ENCODE measurements around the gene RFX3. TPM values are rescaled to one million over a fixed set of nuclear protein-coding genes. Genes with fewer than 3 reads are reported as not detected.

RFX3 gene
- total RNA-seq, 1 donor from 2014 or later = 12.1 TPM

DNA sequence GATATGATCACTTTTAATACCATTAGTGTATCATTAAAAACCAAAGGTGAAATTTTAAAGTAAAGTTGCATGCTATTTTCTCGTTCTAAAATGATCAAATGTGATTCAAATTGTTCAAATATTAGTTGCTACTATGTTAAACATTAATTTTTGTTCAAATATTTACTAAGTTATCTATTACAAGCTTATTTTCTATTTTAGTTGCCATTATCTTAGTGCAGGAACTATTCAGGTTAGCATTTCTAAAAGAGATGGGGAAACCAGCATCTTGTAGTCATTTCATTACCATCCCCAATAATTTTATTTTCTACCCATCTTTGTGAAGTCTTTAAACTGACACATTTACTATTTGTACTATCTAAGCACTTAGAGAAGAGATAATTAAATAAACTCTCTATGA, 166.0 kb downstream of the RFX3 start:
- no peak overlapping the region for H3K4me3 Mint-ChIP-seq (ENCODE audit: unreplicated experiment)
- H3K9ac ChIP-seq (ENCODE audit: low read length) = no peak overlapping the region
- no peaks in the 10 kb centered on the region for H3K27me3 Mint-ChIP-seq (ENCODE audit: low read depth, unreplicated experiment)
- no peaks in the 10 kb centered on the region for H3K9me3 ChIP-seq (ENCODE audit: insufficient read depth, low read depth, low read length)
- no peaks in the 10 kb centered on the region for H3K4me1 ChIP-seq (ENCODE audit: insufficient read depth, low read length)
- no peak overlapping the region for H3K27ac ChIP-seq (ENCODE audit: low read depth, low read length)
- H2AFZ ChIP-seq (ENCODE audit: low read depth, low read length) = no peak overlapping the region
- H3K36me3 ChIP-seq (ENCODE audit: insufficient read depth, low read length) = no peaks in the 10 kb centered on the region
- no peak for FAIRE-seq
- H3K36me3 Mint-ChIP-seq (ENCODE audit: low read depth, unreplicated experiment) = no peaks in the 10 kb centered on the region
- H4K20me1 ChIP-seq (ENCODE audit: insufficient read depth, low read length) = no peaks in the 10 kb centered on the region
- H3K79me2 ChIP-seq (ENCODE audit: insufficient read depth, low read length) = no peaks in the 10 kb centered on the region
- no peak overlapping the region for H3K27ac Mint-ChIP-seq (ENCODE audit: unreplicated experiment)
- DNase-seq (ENCODE audit: low read depth) = no peak
- H3K9me3 Mint-ChIP-seq (ENCODE audit: unreplicated experiment) = no peaks in the 10 kb centered on the region
- no peaks in the 10 kb centered on the region for H3K27me3 ChIP-seq (ENCODE audit: insufficient read depth, low read length)
- no peaks in the 10 kb centered on the region for H3K4me1 Mint-ChIP-seq (ENCODE audit: low read depth, unreplicated experiment)
- no peak for TF ChIP-seq CTCF (IDR thresholded peaks at IDR 0.05; ENCODE audit: insufficient read depth, low read depth, low read length)
- TF ChIP-seq EZH2 (IDR thresholded peaks at IDR 0.05; ENCODE audit: insufficient read depth, low read length) = no peak
- H3K4me2 ChIP-seq (ENCODE audit: low read length) = no peak overlapping the region
- no peak overlapping the region for H3K4me3 ChIP-seq (ENCODE audit: insufficient read depth, low read depth, low read length)

GRCh38 chr9:3359048-3359692, 166.6 kb downstream of the RFX3 start:
- no peaks in the 10 kb centered on the region for H3K36me3 ChIP-seq (ENCODE audit: insufficient read depth, low read length)
- no peaks in the 10 kb centered on the region for H3K9me3 ChIP-seq (ENCODE audit: insufficient read depth, low read depth, low read length)
- H3K36me3 Mint-ChIP-seq (ENCODE audit: low read depth, unreplicated experiment) = no peaks in the 10 kb centered on the region
- no peak for TF ChIP-seq CTCF (IDR thresholded peaks at IDR 0.05; ENCODE audit: insufficient read depth, low read depth, low read length)
- no peak for TF ChIP-seq EZH2 (IDR thresholded peaks at IDR 0.05; ENCODE audit: insufficient read depth, low read length)
- H3K9ac ChIP-seq (ENCODE audit: low read length) = no peak overlapping the region
- no peaks in the 10 kb centered on the region for H4K20me1 ChIP-seq (ENCODE audit: insufficient read depth, low read length)
- DNase-seq (ENCODE audit: low read depth) = no peak
- H3K27ac ChIP-seq (ENCODE audit: low read depth, low read length) = no peak overlapping the region
- no peaks in the 10 kb centered on the region for H3K27me3 Mint-ChIP-seq (ENCODE audit: low read depth, unreplicated experiment)
- H3K9me3 Mint-ChIP-seq (ENCODE audit: unreplicated experiment) = no peaks in the 10 kb centered on the region
- H3K4me1 Mint-ChIP-seq (ENCODE audit: low read depth, unreplicated experiment) = no peaks in the 10 kb centered on the region
- FAIRE-seq = no peak
- no peak overlapping the region for H3K27ac Mint-ChIP-seq (ENCODE audit: unreplicated experiment)
- no peaks in the 10 kb centered on the region for H3K79me2 ChIP-seq (ENCODE audit: insufficient read depth, low read length)
- H3K4me3 Mint-ChIP-seq (ENCODE audit: unreplicated experiment) = no peak overlapping the region
- H3K4me1 ChIP-seq (ENCODE audit: insufficient read depth, low read length) = no peaks in the 10 kb centered on the region
- no peaks in the 10 kb centered on the region for H3K27me3 ChIP-seq (ENCODE audit: insufficient read depth, low read length)
- H2AFZ ChIP-seq (ENCODE audit: low read depth, low read length) = no peak overlapping the region
- no peak overlapping the region for H3K4me2 ChIP-seq (ENCODE audit: low read length)
- no peak overlapping the region for H3K4me3 ChIP-seq (ENCODE audit: insufficient read depth, low read depth, low read length)

- Histone ChIP-seq H3K36me3 (ENCODE audit: insufficient read depth, low read length) (no peaks in the 10 kb centered on the region), H4K20me1 (ENCODE audit: insufficient read depth, low read length) (no peaks in the 10 kb centered on the region), H3K4me3 (ENCODE audit: insufficient read depth, low read depth, low read length) (no peak overlapping the region), H3K4me1 (ENCODE audit: insufficient read depth, low read length) (no peaks in the 10 kb centered on the region), H3K9me3 (ENCODE audit: insufficient read depth, low read depth, low read length) (no peaks in the 10 kb centered on the region), H3K9ac (ENCODE audit: low read length) (no peak overlapping the region), H3K27ac (ENCODE audit: low read depth, low read length) (no peak overlapping the region), H3K4me2 (ENCODE audit: low read length) (no peak overlapping the region), H2AFZ (ENCODE audit: low read depth, low read length) (no peak overlapping the region), H3K79me2 (ENCODE audit: insufficient read depth, low read length) (no peaks in the 10 kb centered on the region), H3K27me3 (ENCODE audit: insufficient read depth, low read length) (no peaks in the 10 kb centered on the region)
- Mint-ChIP-seq H3K36me3 (ENCODE audit: low read depth, unreplicated experiment) (no peaks in the 10 kb centered on the region), H3K27ac (ENCODE audit: unreplicated experiment) (no peak overlapping the region), H3K27me3 (ENCODE audit: low read depth, unreplicated experiment) (no peaks in the 10 kb centered on the region), H3K9me3 (ENCODE audit: unreplicated experiment) (peaks cover 4% of the 10 kb centered on the region), H3K4me1 (ENCODE audit: low read depth, unreplicated experiment) (peaks cover 14% of the 10 kb centered on the region), H3K4me3 (ENCODE audit: unreplicated experiment) (no peak overlapping the region)
- TF ChIP-seq CTCF (IDR thresholded peaks at IDR 0.05; ENCODE audit: insufficient read depth, low read depth, low read length) (no peak), EZH2 (IDR thresholded peaks at IDR 0.05; ENCODE audit: insufficient read depth, low read length) (no peak)
- no peak for FAIRE-seq
- DNase-seq (ENCODE audit: low read depth) = no peak
Observed at GRCh38 chr9:3348169-3348568, 177.6 kb downstream of the RFX3 start.

Measured in astrocyte (in vitro differentiated cells and primary cell).